Measurements from ENCODE around the gene ANXA6. TPM values are rescaled to one million over a fixed set of nuclear protein-coding genes. Genes with fewer than 3 reads are reported as not detected.

ANXA6 gene
- total and polyA plus RNA-seq, 2 donors = 122 to 381 TPM

DNA sequence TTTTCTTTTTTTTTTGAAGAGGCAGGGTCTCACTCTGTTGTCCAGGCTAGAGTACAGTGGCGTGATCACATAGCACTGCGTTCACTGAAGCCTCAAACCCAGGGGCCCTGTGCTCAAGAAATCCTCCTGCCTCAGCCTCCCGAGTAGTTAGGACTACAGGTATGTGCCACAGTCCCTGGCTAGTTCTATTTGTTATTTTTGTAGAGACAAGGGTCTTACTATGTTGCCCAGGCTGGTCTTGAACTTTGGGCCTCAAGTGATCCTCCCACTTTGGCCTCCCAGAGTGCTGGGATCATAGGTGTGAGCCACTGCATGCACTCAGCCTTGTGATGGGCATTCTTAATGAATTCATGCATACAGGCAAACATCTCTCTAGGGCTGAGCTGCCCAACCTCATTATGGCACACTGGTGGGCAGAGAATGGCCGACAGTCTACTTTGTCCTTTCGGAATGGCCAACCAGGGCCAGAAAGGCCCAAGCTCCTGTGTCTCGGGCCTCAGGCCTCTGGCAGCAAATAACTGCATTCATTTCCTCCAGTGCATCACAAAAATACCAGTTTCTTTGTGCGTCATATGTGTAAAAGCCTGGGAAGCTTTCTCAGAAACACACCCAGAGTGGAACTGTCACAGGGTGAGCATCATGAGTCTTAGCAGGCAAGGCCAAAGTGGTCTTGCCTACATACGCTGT, 27.2 kb downstream of the ANXA6 start:
- H3K36me3 ChIP-seq (ENCODE audit: control insufficient read depth in 2 of 2, insufficient read depth in 2 of 2, low read length in 1 of 2) = peaks cover 84 to 94% of the 10 kb centered on the region in 2 donors
- no peaks in the 10 kb centered on the region for H3K9me3 ChIP-seq (ENCODE audit: control insufficient read depth in 2 of 2, insufficient read depth in 1 of 2, low read length in 1 of 2)
- no peaks in the 10 kb centered on the region for H3K27me3 ChIP-seq (ENCODE audit: control insufficient read depth in 2 of 2, insufficient read depth in 1 of 2, low read length in 1 of 2)
- peaks cover 8 to 11% of the 10 kb centered on the region in 2 donors for H3K4me1 ChIP-seq (ENCODE audit: control insufficient read depth in 2 of 2, insufficient read depth in 2 of 2, low read length in 2 of 2)
- no peak overlapping the region for H3K4me3 ChIP-seq (ENCODE audit: low read length in 2 of 2)
- 98% methylated on average over 8 of the region's 8 CpGs for WGBS
- H3K27ac ChIP-seq (ENCODE audit: low read depth in 1 of 2, low read length in 1 of 2) = no peak overlapping the region
- no peak for DNase-seq (ENCODE audit: low read depth in 6 of 9, low spot score in 9 of 9)

DNA sequence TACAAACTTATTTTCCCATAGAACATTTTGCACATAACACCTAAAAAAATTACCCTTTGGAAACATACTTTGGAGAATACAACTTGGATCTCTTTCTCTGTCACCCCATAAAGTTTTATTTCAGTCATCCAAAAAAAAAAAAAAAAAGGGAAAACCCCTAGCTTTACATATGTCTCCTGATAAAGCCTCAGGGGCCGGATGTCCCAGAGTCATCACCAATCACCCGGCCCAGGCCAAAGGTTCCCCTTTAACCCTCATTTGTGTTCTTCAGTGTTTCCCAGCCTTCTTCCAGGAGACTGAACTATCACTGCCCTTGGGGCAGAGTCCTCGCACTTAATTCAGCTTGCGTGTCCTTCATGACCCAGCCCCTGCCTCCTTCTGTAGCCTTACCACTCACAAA, 28.8 kb downstream of the ANXA6 start:
- Histone ChIP-seq H3K27me3 (ENCODE audit: control insufficient read depth in 2 of 2, insufficient read depth in 1 of 2, low read length in 1 of 2) (no peaks in the 10 kb centered on the region), H3K27ac (ENCODE audit: low read depth in 1 of 2, low read length in 1 of 2) (no peak overlapping the region), H3K9me3 (ENCODE audit: control insufficient read depth in 2 of 2, insufficient read depth in 1 of 2, low read length in 1 of 2) (peaks cover 0 to 1% of the 10 kb centered on the region in 2 donors), H3K4me3 (ENCODE audit: low read length in 2 of 2) (no peak overlapping the region), H3K36me3 (ENCODE audit: control insufficient read depth in 2 of 2, insufficient read depth in 2 of 2, low read length in 1 of 2) (peaks cover 70 to 81% of the 10 kb centered on the region in 2 donors), H3K4me1 (ENCODE audit: control insufficient read depth in 2 of 2, insufficient read depth in 2 of 2, low read length in 2 of 2) (peaks cover 21 to 27% of the 10 kb centered on the region in 2 donors)
- 72% methylated on average over 4 of the region's 4 CpGs for WGBS
- no peak for DNase-seq (ENCODE audit: low read depth in 6 of 9, low spot score in 9 of 9)

DNA sequence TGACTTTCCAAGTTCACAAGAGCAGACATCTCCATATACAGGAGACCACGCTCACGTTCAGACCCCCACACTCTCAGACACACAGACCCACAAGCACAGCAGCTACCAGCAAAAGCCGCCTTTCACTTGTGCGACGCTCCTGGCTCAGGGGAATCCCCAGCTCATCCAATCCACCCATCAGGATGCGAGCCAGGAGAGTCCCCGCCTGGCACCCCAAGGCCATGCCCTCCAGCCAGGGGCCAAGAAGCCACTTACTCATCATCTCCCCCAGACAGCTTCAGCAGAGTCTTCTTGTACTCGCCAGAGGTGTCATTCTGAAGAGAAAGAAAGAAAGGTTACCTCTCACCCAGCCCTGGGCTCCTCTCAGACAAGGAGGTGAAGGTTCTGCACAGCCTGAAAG, 29.7 kb downstream of the ANXA6 start:
- peaks cover 71 to 80% of the 10 kb centered on the region in 2 donors for H3K36me3 ChIP-seq (ENCODE audit: control insufficient read depth in 2 of 2, insufficient read depth in 2 of 2, low read length in 1 of 2)
- H3K9me3 ChIP-seq (ENCODE audit: control insufficient read depth in 2 of 2, insufficient read depth in 1 of 2, low read length in 1 of 2) = peaks cover 0 to 1% of the 10 kb centered on the region in 2 donors
- peak overlapping the region in 1 of 2 donors; percentile 15 for H3K27ac ChIP-seq (ENCODE audit: low read depth in 1 of 2, low read length in 1 of 2)
- DNase-seq (ENCODE audit: low read depth in 6 of 9, low spot score in 9 of 9) = no peak
- no peaks in the 10 kb centered on the region for H3K27me3 ChIP-seq (ENCODE audit: control insufficient read depth in 2 of 2, insufficient read depth in 1 of 2, low read length in 1 of 2)
- H3K4me1 ChIP-seq (ENCODE audit: control insufficient read depth in 2 of 2, insufficient read depth in 2 of 2, low read length in 2 of 2) = peaks cover 28 to 36% of the 10 kb centered on the region in 2 donors
- no peak overlapping the region for H3K4me3 ChIP-seq (ENCODE audit: low read length in 2 of 2)
- 96% methylated on average over 8 of the region's 8 CpGs for WGBS

DNA sequence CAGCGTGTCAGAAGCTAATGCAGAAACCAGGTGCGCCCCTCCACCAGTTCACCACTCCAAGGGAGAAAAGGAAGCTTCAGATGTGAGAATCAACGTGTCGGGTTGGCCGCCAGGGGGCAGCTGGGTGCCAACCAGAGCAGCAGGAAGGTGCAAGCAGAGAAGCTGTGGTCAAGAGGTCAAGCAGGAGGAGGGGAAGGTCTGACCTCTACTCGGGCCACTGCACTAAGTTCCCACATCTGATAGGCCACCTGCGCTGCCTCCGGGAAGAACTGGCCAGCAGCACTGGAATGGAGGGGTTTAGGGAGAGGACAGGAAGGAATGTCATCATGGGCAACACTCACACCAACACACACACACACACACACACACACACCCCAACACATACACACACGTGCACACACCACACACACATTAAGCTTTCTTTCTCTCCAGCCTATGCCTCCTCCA, 31.4 kb downstream of the ANXA6 start:
- no peak overlapping the region for H3K4me3 ChIP-seq (ENCODE audit: low read length in 2 of 2)

DNA sequence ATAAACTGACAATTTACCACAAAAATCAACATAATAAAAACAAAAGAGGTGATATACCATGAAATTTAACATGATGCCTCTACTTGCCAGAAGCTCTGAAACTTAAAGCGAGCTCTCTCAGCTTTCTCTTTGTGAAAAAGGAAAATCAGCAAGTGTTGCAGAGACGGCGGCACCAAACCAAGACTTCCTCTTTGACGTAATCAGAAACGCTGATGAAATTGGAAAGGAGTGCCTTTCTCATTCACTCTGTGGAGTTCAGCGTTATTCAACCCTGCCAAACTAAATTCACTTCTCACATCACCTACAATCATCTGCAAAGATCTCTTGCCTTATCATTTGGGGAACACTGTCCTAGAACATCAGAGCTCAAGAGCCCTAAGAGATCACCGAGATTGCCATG, 32.2 kb downstream of the ANXA6 start:
- H3K4me1 ChIP-seq (ENCODE audit: control insufficient read depth in 2 of 2, insufficient read depth in 2 of 2, low read length in 2 of 2) = peaks cover 28 to 37% of the 10 kb centered on the region in 2 donors
- no peaks in the 10 kb centered on the region for H3K27me3 ChIP-seq (ENCODE audit: control insufficient read depth in 2 of 2, insufficient read depth in 1 of 2, low read length in 1 of 2)
- H3K4me3 ChIP-seq (ENCODE audit: low read length in 2 of 2) = no peak overlapping the region
- 53% methylated on average over 7 of the region's 7 CpGs for WGBS
- peak in 3 of 9 donors; percentile 13 to 66 (median 44) for DNase-seq (ENCODE audit: low read depth in 6 of 9, low spot score in 9 of 9)
- H3K27ac ChIP-seq (ENCODE audit: low read depth in 1 of 2, low read length in 1 of 2) = peak overlapping the region; percentile 71 to 93
- H3K9me3 ChIP-seq (ENCODE audit: control insufficient read depth in 2 of 2, insufficient read depth in 1 of 2, low read length in 1 of 2) = peaks cover 0 to 1% of the 10 kb centered on the region in 2 donors
- peaks cover 71 to 80% of the 10 kb centered on the region in 2 donors for H3K36me3 ChIP-seq (ENCODE audit: control insufficient read depth in 2 of 2, insufficient read depth in 2 of 2, low read length in 1 of 2)

More for the DNA sequence above, 31.4 kb downstream of the ANXA6 start:
- H3K36me3 ChIP-seq (ENCODE audit: control insufficient read depth in 2 of 2, insufficient read depth in 2 of 2, low read length in 1 of 2) = peaks cover 72 to 80% of the 10 kb centered on the region in 2 donors
- peak overlapping the region; percentile 71 to 93 for H3K27ac ChIP-seq (ENCODE audit: low read depth in 1 of 2, low read length in 1 of 2)
- 28% methylated on average over 9 of the region's 9 CpGs for WGBS
- peaks cover 28 to 37% of the 10 kb centered on the region in 2 donors for H3K4me1 ChIP-seq (ENCODE audit: control insufficient read depth in 2 of 2, insufficient read depth in 2 of 2, low read length in 2 of 2)
- DNase-seq (ENCODE audit: low read depth in 6 of 9, low spot score in 9 of 9) = peak in 5 of 9 donors; percentile 63 to 79 (median 65)
- H3K9me3 ChIP-seq (ENCODE audit: control insufficient read depth in 2 of 2, insufficient read depth in 1 of 2, low read length in 1 of 2) = peaks cover 0 to 1% of the 10 kb centered on the region in 2 donors
- no peaks in the 10 kb centered on the region for H3K27me3 ChIP-seq (ENCODE audit: control insufficient read depth in 2 of 2, insufficient read depth in 1 of 2, low read length in 1 of 2)

DNA sequence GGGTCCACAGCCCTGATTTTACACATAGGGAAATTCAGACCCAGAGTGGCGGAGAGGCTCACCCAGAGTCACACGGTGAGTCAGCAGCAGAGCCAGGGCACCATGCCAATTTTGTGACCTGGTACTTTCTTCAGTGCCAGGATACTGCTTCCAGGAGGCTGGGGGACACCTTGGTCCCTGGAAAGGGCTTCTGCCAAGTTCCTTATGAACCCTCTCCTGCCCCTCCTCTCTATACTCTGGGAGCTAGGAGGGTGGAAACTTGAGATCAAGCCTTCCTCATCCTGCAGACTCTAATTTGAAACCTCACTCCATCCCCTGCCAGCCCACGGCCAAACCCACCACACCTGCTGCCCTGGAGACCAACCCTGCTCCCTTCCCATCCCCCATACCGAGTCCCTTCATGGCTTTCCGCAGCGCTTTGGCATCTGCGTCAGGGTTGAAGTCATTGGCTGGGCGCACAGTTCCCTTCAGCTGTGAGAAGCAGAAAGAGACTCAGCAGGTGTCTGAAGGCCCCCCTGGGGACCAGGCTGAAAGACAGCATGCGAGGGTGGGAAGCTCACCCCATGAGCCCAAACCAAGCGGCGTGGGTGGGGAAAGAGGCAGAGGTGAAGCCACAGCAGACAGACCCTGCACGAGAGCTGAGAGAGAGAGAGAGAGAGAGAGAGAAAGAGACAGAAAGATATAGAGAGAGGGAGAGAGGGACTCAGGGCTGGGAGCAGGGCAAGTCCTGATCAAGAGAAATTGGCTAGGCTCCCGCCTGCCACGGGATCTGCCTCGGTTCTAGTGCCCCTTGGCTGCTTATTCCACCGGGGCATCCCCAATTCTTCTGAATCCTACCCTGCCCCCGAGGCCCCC, 33.5 kb downstream of the ANXA6 start:
- 42% methylated on average over 17 of the region's 17 CpGs for WGBS
- Histone ChIP-seq H3K27ac (ENCODE audit: low read depth in 1 of 2, low read length in 1 of 2) (peak overlapping the region; percentile 79 to 93), H3K4me3 (ENCODE audit: low read length in 2 of 2) (no peak overlapping the region), H3K27me3 (ENCODE audit: control insufficient read depth in 2 of 2, insufficient read depth in 1 of 2, low read length in 1 of 2) (no peaks in the 10 kb centered on the region), H3K36me3 (ENCODE audit: control insufficient read depth in 2 of 2, insufficient read depth in 2 of 2, low read length in 1 of 2) (peaks cover 69 to 80% of the 10 kb centered on the region in 2 donors), H3K9me3 (ENCODE audit: control insufficient read depth in 2 of 2, insufficient read depth in 1 of 2, low read length in 1 of 2) (peaks cover 0 to 1% of the 10 kb centered on the region in 2 donors), H3K4me1 (ENCODE audit: control insufficient read depth in 2 of 2, insufficient read depth in 2 of 2, low read length in 2 of 2) (peaks cover 28 to 37% of the 10 kb centered on the region in 2 donors)
- peak; percentile 43 to 90 (median 75) for DNase-seq (ENCODE audit: low read depth in 6 of 9, low spot score in 9 of 9)

DNA sequence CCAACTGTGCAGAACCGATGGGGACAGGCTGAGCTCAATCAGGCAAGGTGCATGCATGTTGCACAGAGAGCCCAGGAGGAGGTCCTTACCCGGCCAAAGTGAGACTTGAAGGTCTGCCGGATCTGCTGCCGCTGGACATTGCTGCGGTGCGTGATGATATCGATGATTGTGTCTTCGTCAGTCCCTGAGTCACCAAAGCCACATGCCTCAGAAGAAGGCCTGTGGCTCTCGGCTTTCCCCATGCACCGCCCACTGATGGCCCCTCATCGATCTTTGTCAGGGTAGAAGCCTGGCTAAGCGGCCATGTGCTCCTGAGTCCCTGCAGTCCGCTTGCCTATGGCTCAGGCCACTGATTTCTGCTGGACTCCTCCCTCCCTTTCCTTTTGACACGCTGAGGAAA, 34.8 kb downstream of the ANXA6 start:
- H3K27me3 ChIP-seq (ENCODE audit: control insufficient read depth in 2 of 2, insufficient read depth in 1 of 2, low read length in 1 of 2) = no peaks in the 10 kb centered on the region
- DNase-seq (ENCODE audit: low read depth in 6 of 9, low spot score in 9 of 9) = no peak
- peaks cover 28 to 37% of the 10 kb centered on the region in 2 donors for H3K4me1 ChIP-seq (ENCODE audit: control insufficient read depth in 2 of 2, insufficient read depth in 2 of 2, low read length in 2 of 2)
- H3K4me3 ChIP-seq (ENCODE audit: low read length in 2 of 2) = no peak overlapping the region
- peaks cover 68 to 79% of the 10 kb centered on the region in 2 donors for H3K36me3 ChIP-seq (ENCODE audit: control insufficient read depth in 2 of 2, insufficient read depth in 2 of 2, low read length in 1 of 2)
- peaks cover 0 to 1% of the 10 kb centered on the region in 2 donors for H3K9me3 ChIP-seq (ENCODE audit: control insufficient read depth in 2 of 2, insufficient read depth in 1 of 2, low read length in 1 of 2)
- no peak overlapping the region for H3K27ac ChIP-seq (ENCODE audit: low read depth in 1 of 2, low read length in 1 of 2)
- whole genome bisulfite sequencing = 98% methylated on average over 14 of the region's 14 CpGs

DNA sequence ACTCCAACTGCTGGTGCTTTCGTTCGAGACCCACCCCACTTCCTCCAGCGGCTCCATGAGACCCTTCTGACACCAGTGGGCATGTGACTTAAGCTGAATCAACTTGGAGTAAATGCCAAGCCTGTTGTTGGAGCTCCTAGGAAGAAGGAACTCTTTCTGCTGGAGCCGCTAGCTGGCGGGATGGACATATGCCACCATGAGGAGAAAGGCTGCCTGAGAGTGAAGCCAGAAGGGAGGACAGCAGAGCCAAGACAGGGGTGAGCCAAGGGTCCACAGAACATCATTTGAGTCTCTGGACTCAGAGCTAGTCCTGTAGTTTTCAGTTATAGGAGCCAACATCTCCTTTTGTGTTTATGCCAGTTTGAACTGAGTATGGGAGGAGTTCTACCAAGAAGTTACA, 35.9 kb downstream of the ANXA6 start:
- peaks cover 0 to 1% of the 10 kb centered on the region in 2 donors for H3K9me3 ChIP-seq (ENCODE audit: control insufficient read depth in 2 of 2, insufficient read depth in 1 of 2, low read length in 1 of 2)
- H3K27ac ChIP-seq (ENCODE audit: low read depth in 1 of 2, low read length in 1 of 2) = no peak overlapping the region
- WGBS = 80% methylated on average over 5 of the region's 5 CpGs
- H3K36me3 ChIP-seq (ENCODE audit: control insufficient read depth in 2 of 2, insufficient read depth in 2 of 2, low read length in 1 of 2) = peaks cover 69 to 79% of the 10 kb centered on the region in 2 donors
- H3K27me3 ChIP-seq (ENCODE audit: control insufficient read depth in 2 of 2, insufficient read depth in 1 of 2, low read length in 1 of 2) = no peaks in the 10 kb centered on the region
- no peak for DNase-seq (ENCODE audit: low read depth in 6 of 9, low spot score in 9 of 9)
- no peak overlapping the region for H3K4me3 ChIP-seq (ENCODE audit: low read length in 2 of 2)
- H3K4me1 ChIP-seq (ENCODE audit: control insufficient read depth in 2 of 2, insufficient read depth in 2 of 2, low read length in 2 of 2) = peaks cover 28 to 37% of the 10 kb centered on the region in 2 donors

DNA sequence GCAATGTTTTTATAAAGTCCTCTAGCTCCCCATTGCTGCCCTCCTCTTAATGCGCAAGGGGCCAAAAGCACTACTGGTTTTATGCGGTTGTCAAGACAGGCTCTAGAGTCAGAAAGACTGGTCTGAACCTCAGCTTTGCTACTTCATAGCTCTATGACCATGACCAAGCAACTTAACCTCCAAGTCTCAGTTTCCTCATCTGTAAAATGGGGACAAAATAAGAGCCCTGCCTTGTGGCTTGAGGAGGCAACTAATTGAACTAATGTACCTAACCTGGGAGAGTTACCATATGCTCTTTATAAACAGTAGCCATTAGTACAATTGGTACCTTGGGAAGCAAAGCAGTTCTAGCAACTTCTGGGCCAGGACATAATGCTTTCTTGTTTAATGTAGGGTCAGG, 36.5 kb downstream of the ANXA6 start:
- over 99% methylated on average over 2 of the region's 2 CpGs for WGBS
- DNase-seq (ENCODE audit: low read depth in 6 of 9, low spot score in 9 of 9) = no peak
- Histone ChIP-seq H3K4me1 (ENCODE audit: control insufficient read depth in 2 of 2, insufficient read depth in 2 of 2, low read length in 2 of 2) (peaks cover 28 to 33% of the 10 kb centered on the region in 2 donors), H3K27ac (ENCODE audit: low read depth in 1 of 2, low read length in 1 of 2) (no peak overlapping the region), H3K36me3 (ENCODE audit: control insufficient read depth in 2 of 2, insufficient read depth in 2 of 2, low read length in 1 of 2) (peaks cover 68 to 84% of the 10 kb centered on the region in 2 donors), H3K4me3 (ENCODE audit: low read length in 2 of 2) (no peak overlapping the region), H3K9me3 (ENCODE audit: control insufficient read depth in 2 of 2, insufficient read depth in 1 of 2, low read length in 1 of 2) (peaks cover 0 to 1% of the 10 kb centered on the region in 2 donors), H3K27me3 (ENCODE audit: control insufficient read depth in 2 of 2, insufficient read depth in 1 of 2, low read length in 1 of 2) (no peaks in the 10 kb centered on the region)
